ENCODE results near the gene KLHL36. TPM values are rescaled to one million over a fixed set of nuclear protein-coding genes. Genes with fewer than 3 reads are reported as not detected.

Gene KLHL36
- total RNA-seq, 2 experiments from 2014 or later = 58.9 to 66.1 TPM

- peak overlapping the region; percentile 79 for H3K4me2 ChIP-seq (ENCODE audit: low read length)
- no peaks in the 10 kb centered on the region for H3K9me3 ChIP-seq (ENCODE audit: low read length)
- peak overlapping the region; percentile 97 for H3K4me3 ChIP-seq (ENCODE audit: low read depth, low read length, poor library complexity, severe bottlenecking)
- H2AFZ ChIP-seq (ENCODE audit: low read length) = no peak overlapping the region; the same call in 1 of the 2 replicates
- no peak for TF ChIP-seq CTCF (conservative IDR thresholded peaks at IDR 0.05; ENCODE audit: low read length)
- TF ChIP-seq EZH2phosphoT487 (IDR thresholded peaks at IDR 0.05; ENCODE audit: borderline replicate concordance, low read depth, low read length) = no peak
- no TSS peak for BruUV-seq (replicated peaks)
- ChIA-PET CTCF (ENCODE audit: unreplicated experiment) (interaction anchor here (0.6 to 1.0 kb wide), 2 partner anchors 25 to 909 kb away, joined by 4 to 6 read pairs; no protein-coding TSS in a partner anchor), POLR2A (interaction anchor here (0.5 to 2.4 kb wide), 8 partner anchors 15 to 190 kb away, joined by 3 to 19 read pairs (median 6); no protein-coding TSS in a partner anchor)
- peaks cover 8% of the 10 kb centered on the region for H3K36me3 ChIP-seq (ENCODE audit: insufficient read depth, low read length)
- peaks cover 30% of the 10 kb centered on the region for H4K20me1 ChIP-seq (ENCODE audit: insufficient read depth, low read length)
- no peaks in the 10 kb centered on the region for H3K9me2 ChIP-seq (ENCODE audit: insufficient read depth, low read length)
- DNase-seq (ENCODE audit: low spot score) = peak; percentile 65
- peak overlapping the region; percentile 66 for H3K27ac ChIP-seq (ENCODE audit: low read depth, low read length, poor library complexity, severe bottlenecking)
- H3K79me2 ChIP-seq (ENCODE audit: insufficient read depth, low read depth, low read length) = peaks cover 56% of the 10 kb centered on the region
- peaks cover 38% of the 10 kb centered on the region for H3K4me1 ChIP-seq (ENCODE audit: insufficient read depth, low read length, poor library complexity, severe bottlenecking)
- intact Hi-C loops (cut with micrococcal nuclease; ENCODE audit: unreplicated experiment) = loop anchor here (2.0 kb wide), 1 partner anchor 26 kb away; no protein-coding TSS in a partner anchor
Measured at GRCh38 chr16:84700446-84701300, 52.4 kb downstream of the KLHL36 start.

GRCh38 chr16:84703681-84704080, 55.4 kb downstream of the KLHL36 start:
- POLR2A ChIA-PET = interaction anchor here (0.9 to 1.2 kb wide), 3 partner anchors 11 to 81 kb away, joined by 3 to 4 read pairs (median 3); no protein-coding TSS in a partner anchor
- H3K79me2 ChIP-seq (ENCODE audit: insufficient read depth, low read depth, low read length) = peaks cover 86% of the 10 kb centered on the region
- H3K9me2 ChIP-seq (ENCODE audit: insufficient read depth, low read length) = no peaks in the 10 kb centered on the region
- peaks cover 31% of the 10 kb centered on the region for H3K36me3 ChIP-seq (ENCODE audit: insufficient read depth, low read length)
- H3K4me3 ChIP-seq (ENCODE audit: low read depth, low read length, poor library complexity, severe bottlenecking) = no peak overlapping the region
- H2AFZ ChIP-seq (ENCODE audit: low read length) = no peak overlapping the region
- DNase-seq (ENCODE audit: low spot score) = no peak
- no TSS peak for BruUV-seq (replicated peaks)
- H3K4me2 ChIP-seq (ENCODE audit: low read length) = peak overlapping the region; percentile 2; the same call in 1 of the 2 replicates
- TF ChIP-seq EZH2phosphoT487 (IDR thresholded peaks at IDR 0.05; ENCODE audit: borderline replicate concordance, low read depth, low read length) (no peak), CTCF (conservative IDR thresholded peaks at IDR 0.05; ENCODE audit: low read length) (no peak)
- H4K20me1 ChIP-seq (ENCODE audit: insufficient read depth, low read length) = peaks cover 45% of the 10 kb centered on the region
- H3K4me1 ChIP-seq (ENCODE audit: insufficient read depth, low read length, poor library complexity, severe bottlenecking) = peaks cover 43% of the 10 kb centered on the region
- no peaks in the 10 kb centered on the region for H3K9me3 ChIP-seq (ENCODE audit: low read length)
- CTCF ChIA-PET (ENCODE audit: unreplicated experiment) = no interaction called here
- H3K27ac ChIP-seq (ENCODE audit: low read depth, low read length, poor library complexity, severe bottlenecking) = no peak overlapping the region
- intact Hi-C loops (cut with micrococcal nuclease; ENCODE audit: unreplicated experiment) = no loop called here

Data from OCI-LY7 (cell line).